Muscle layer of colon (tissue), 2 donors: Measurements from ENCODE around the gene RNF113A.
"Not testable (repeated sequence)": the region's sequence is repeated elsewhere in the genome, so short reads cannot be mapped to it uniquely, and the experiment has no call there.

Source experiments
- H3K27ac ChIP-seq: one replicate; pipeline ENCODE4 v1.7.0; 2013; ENCODE audit warnings: low read depth, mild to moderate bottlenecking, low read length, moderate library complexity
- H3K27me3 ChIP-seq, 2 donors: one replicate each; pipeline ENCODE4 v1.7.0; 2013; ENCODE audit warnings: low read length in 2 of 2, mild to moderate bottlenecking in 2 of 2; ENCODE audit not compliant: insufficient read depth in 2 of 2, control insufficient read depth in 1 of 2
- H3K36me3 ChIP-seq: one replicate; pipeline ENCODE4 v1.7.0; 2013; ENCODE audit warnings: mild to moderate bottlenecking, low read length; ENCODE audit not compliant: insufficient read depth
- H3K4me1 ChIP-seq: one replicate; pipeline ENCODE4 v1.7.0; 2013; ENCODE audit warnings: mild to moderate bottlenecking, low read length; ENCODE audit not compliant: insufficient read depth
- H3K4me3 ChIP-seq, 2 donors: one replicate each; pipeline ENCODE4 v1.7.0; 2013; ENCODE audit warnings: low read length in 2 of 2, low read depth in 1 of 2, mild to moderate bottlenecking in 1 of 2, moderate library complexity in 1 of 2
- H3K9ac ChIP-seq: one replicate; pipeline ENCODE4 v1.7.0; 2013; ENCODE audit warnings: low read length
- H3K9me3 ChIP-seq: one replicate; pipeline ENCODE4 v1.7.0; 2013; ENCODE audit warnings: mild to moderate bottlenecking, low read length
- donor health status: abdominal sarcoma.
- donor health status: Adenocarcinoma of cecum.

Gene RNF113A

DNA sequence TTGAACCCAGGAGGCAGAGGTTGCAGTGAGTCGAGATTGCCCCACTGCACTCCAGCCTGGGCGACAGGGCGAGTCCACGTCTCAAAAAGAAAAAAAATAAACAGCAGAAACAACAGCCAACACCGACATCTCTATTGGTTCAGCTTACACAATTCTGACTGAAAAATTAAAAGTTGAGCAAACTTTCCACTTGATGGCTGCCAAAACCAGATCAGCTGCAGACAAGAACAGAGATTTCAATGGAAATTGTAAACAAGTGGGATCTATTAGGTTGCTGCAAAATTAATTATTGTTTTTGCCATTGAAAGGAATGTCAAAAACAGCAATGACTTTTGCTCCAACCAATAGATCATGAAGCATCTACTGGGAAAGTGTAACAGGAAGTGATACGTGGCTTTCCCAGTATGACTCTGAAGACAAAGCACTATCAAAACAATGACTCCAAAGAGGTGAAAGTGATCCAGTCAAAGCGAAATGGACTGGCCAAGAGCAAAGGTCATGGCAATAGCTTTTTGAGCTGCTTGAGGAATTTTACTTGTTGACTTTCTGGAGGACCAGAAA lies 45.1 kb downstream of the RNF113A start:
- Histone ChIP-seq H3K9ac (no peak overlapping the region), H3K36me3 (no peaks in the 10 kb centered on the region), H3K4me3 (no peak overlapping the region), H3K27me3 (no peaks in the 10 kb centered on the region), H3K9me3 (no peaks in the 10 kb centered on the region), H3K4me1 (no peaks in the 10 kb centered on the region), H3K27ac (no peak overlapping the region)

DNA sequence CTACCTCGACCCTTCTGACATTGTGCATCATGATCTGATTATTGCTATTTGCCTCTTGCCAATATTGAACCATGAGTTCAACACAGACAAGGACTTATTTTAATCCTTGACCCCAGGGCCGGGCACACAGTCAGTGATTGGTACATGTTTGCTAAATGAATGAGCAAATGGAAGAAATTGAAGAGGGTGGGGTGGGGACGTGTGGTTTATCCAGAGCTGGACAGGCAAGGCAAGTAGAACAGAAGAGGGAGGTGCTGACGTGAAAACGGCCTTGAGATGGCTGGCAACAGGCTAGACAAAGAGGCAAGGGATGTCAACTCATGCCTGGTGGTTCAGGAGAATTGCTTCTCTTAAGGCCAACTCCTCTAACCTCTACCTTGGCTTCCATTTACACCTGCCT lies 47.3 kb downstream of the RNF113A start:
- not testable (repeated sequence) for H3K4me3 ChIP-seq, H3K4me1 ChIP-seq, H3K9me3 ChIP-seq, H3K27ac ChIP-seq, H3K27me3 ChIP-seq, H3K9ac ChIP-seq, H3K36me3 ChIP-seq

DNA sequence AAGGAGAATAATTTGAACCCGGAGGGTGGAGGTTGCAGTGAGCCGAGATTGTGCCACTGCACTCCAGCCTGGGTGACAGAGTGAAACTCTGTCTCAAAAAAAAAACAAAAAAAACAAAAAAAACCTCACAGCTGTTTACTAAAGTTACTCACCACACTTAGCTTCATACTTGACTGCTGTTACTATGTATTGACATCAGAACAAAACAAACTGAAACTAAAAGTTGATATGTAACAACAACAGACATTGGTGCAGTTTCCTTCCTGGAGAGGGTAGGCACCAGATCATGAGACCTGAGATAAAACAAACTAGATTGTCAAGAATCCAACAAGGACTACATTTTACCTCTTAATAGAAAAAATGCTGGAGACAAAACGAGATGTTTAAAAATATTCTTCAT lies 49.8 kb downstream of the RNF113A start:
- H3K9ac ChIP-seq, H3K4me3 ChIP-seq, H3K9me3 ChIP-seq, H3K27me3 ChIP-seq, H3K4me1 ChIP-seq, H3K27ac ChIP-seq, H3K36me3 ChIP-seq: not testable (repeated sequence)
